Measurements from ENCODE around the gene TAF6L. TPM values are rescaled to one million over a fixed set of nuclear protein-coding genes. Genes with fewer than 3 reads are reported as not detected.
A peak's percentile ranks its signal among the peaks of the same experiment; 100 is the strongest.

Gene TAF6L
- total RNA-seq, 6 experiments from 2014 or later: 11.9 to 19.3 (median 16.0) TPM

DNA sequence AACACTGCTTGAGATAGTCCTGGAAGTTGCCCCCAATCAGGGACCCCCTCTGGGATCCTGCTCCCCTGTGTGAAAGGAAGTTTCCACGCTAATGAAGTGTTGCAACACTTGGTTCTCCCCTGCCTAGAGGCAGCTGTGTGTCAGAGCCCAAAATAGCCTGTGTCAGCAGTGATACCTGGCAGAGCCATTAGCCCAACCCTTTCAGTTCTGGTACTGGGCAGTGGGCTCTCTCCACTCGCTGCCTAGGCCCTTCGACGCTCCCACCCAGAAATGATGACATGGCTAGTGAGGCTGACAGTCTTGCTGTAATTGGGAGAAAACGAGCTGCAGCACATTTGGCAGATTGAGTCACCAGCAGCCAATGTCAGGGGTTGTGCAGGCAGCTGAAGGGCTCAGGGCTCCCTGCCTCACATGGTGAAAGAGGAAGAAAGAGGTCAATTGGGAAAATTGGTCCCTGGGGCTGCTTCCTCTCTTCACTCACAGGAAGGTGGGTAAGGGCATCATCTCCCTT, 35.5 kb downstream of the TAF6L start:
- H3K27me3 ChIP-seq: no peaks in the 10 kb centered on the region
- peak overlapping the region in 2 of 3 donors; percentile 83 to 89 for H3K27ac ChIP-seq
- H3K4me1 ChIP-seq: peaks cover 0 to 21% (median 0%) of the 10 kb centered on the region in 4 donors
- WGBS (ENCODE audit: insufficient coverage, low coverage, low lambda C conversion rate, missing lambda C conversion rate): no CpG with 5 or more reads among the region's 5 CpGs
- intact Hi-C loops (cut with DNase I): no loop called here
- H3K36me3 ChIP-seq: peaks cover 0 to 21% (median 9%) of the 10 kb centered on the region in 4 donors
- no peak overlapping the region for H3K4me3 ChIP-seq
- no peak for TF ChIP-seq POLR2A (IDR thresholded peaks at IDR 0.05)
- TF ChIP-seq, protein P1, sequence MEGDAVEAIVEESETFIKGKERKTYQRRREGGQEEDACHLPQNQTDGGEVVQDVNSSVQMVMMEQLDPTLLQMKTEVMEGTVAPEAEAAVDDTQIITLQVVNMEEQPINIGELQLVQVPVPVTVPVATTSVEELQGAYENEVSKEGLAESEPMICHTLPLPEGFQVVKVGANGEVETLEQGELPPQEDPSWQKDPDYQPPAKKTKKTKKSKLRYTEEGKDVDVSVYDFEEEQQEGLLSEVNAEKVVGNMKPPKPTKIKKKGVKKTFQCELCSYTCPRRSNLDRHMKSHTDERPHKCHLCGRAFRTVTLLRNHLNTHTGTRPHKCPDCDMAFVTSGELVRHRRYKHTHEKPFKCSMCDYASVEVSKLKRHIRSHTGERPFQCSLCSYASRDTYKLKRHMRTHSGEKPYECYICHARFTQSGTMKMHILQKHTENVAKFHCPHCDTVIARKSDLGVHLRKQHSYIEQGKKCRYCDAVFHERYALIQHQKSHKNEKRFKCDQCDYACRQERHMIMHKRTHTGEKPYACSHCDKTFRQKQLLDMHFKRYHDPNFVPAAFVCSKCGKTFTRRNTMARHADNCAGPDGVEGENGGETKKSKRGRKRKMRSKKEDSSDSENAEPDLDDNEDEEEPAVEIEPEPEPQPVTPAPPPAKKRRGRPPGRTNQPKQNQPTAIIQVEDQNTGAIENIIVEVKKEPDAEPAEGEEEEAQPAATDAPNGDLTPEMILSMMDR (IDR thresholded peaks at IDR 0.05): no peak
- H3K9me3 ChIP-seq: no peaks in the 10 kb centered on the region
- peak in 1 of 3 donors; percentile 59 for DNase-seq
- ATAC-seq: peak; percentile 6 to 51 (median 35)

DNA sequence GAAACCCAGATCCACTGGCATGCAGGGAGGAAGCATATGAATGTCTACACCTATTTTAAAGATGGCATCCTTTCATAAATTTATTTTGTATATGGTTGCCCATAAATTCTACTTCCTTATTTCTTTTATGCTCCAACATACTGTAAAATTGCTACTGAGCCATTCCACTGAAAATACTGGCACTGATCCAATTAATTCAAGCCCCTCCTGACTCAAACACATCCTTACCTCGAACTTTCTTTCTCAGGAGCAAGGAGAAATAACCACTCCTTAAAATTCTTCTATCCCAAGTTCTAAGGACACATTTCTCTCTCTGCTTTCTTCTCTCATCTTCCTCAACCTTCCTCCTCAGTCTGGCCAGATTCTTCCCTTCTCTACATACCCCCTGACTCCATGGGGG, 39.6 kb downstream of the TAF6L start:
- no peaks in the 10 kb centered on the region for H3K27me3 ChIP-seq
- no peak for DNase-seq
- H3K4me3 ChIP-seq: no peak overlapping the region
- H3K36me3 ChIP-seq: peaks cover 0 to 8% (median 3%) of the 10 kb centered on the region in 4 donors
- intact Hi-C loops (cut with DNase I): no loop called here
- H3K27ac ChIP-seq: no peak overlapping the region
- no peak for TF ChIP-seq POLR2A (IDR thresholded peaks at IDR 0.05)
- TF ChIP-seq, protein P1 (IDR thresholded peaks at IDR 0.05): no peak
- ATAC-seq: no peak
- H3K9me3 ChIP-seq: no peaks in the 10 kb centered on the region
- 59% methylated on average over 1 of the region's 1 CpG for WGBS (ENCODE audit: insufficient coverage, low coverage, low lambda C conversion rate, missing lambda C conversion rate)
- peaks cover 0 to 13% (median 0%) of the 10 kb centered on the region in 4 donors for H3K4me1 ChIP-seq

DNA sequence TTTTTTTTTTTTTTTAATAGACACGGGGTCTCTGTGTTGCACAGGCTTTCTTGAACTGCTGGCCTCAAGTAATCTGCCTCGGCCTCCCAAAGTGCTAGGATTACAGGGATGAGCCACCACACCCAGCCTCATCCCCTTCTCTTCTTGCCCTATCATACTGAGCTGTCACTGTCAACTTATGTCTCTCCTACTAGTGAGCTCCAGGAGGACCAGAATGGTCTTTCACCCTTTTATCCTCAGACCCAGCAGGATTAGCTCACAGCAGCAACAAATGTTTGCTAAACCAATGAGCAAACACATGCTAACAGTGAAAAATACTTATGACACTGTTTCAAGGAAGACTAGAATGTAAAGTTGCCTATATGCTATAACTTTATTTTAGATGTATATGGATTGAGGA, 40.5 kb downstream of the TAF6L start:
- intact Hi-C loops (cut with DNase I): no loop called here
- 80% methylated on average over 1 of the region's 2 CpGs for WGBS (ENCODE audit: insufficient coverage, low coverage, low lambda C conversion rate, missing lambda C conversion rate)
- no peak for TF ChIP-seq POLR2A (IDR thresholded peaks at IDR 0.05)
- TF ChIP-seq, protein P1 (IDR thresholded peaks at IDR 0.05): no peak
- DNase-seq (no peak), ATAC-seq (no peak)
- H3K27ac ChIP-seq: no peak overlapping the region
- no peaks in the 10 kb centered on the region for H3K9me3 ChIP-seq
- peaks cover 0 to 14% (median 7%) of the 10 kb centered on the region in 4 donors for H3K36me3 ChIP-seq
- no peak overlapping the region for H3K4me3 ChIP-seq
- peaks cover 0 to 4% (median 0%) of the 10 kb centered on the region in 4 donors for H3K4me1 ChIP-seq
- H3K27me3 ChIP-seq: no peaks in the 10 kb centered on the region

DNA sequence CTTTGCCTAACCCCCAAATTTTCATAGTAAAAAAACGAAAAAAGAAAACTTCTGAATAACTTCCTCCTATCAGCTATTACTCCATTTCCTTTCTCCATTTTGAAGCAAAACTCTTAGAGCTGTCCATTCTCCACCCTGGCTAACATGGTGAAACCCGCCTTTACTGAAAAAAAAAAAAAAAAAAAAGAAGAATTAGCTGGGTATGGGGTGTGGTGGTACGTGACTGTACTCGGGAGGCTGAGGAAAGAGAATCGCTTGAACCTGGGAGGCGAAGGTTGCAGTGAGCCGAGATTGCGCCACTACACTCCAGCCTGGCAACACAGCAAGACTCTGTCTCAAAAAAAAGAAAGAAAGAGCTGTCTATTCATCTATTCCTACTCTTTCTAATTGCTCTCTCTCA, 45.4 kb downstream of the TAF6L start:
- no peak overlapping the region for H3K27ac ChIP-seq
- 67% methylated on average over 8 of the region's 8 CpGs for WGBS (ENCODE audit: insufficient coverage, low coverage, low lambda C conversion rate, missing lambda C conversion rate)
- peaks cover 0 to 48% (median 17%) of the 10 kb centered on the region in 4 donors for H3K36me3 ChIP-seq
- intact Hi-C loops (cut with DNase I): no loop called here
- ATAC-seq (peak in 3 of 4 donors; percentile 24 to 48 (median 48)), DNase-seq (no peak)
- TF ChIP-seq, protein P1 (IDR thresholded peaks at IDR 0.05): no peak
- no peak for TF ChIP-seq POLR2A (IDR thresholded peaks at IDR 0.05)
- H3K9me3 ChIP-seq: no peaks in the 10 kb centered on the region
- no peak overlapping the region for H3K4me3 ChIP-seq
- no peaks in the 10 kb centered on the region for H3K4me1 ChIP-seq
- no peaks in the 10 kb centered on the region for H3K27me3 ChIP-seq
